Aorta (tissue), 5 donors: ENCODE measurements around the gene DAGLA. TPM values are rescaled to one million over a fixed set of nuclear protein-coding genes. Genes with fewer than 3 reads are reported as not detected.

Experiments used
- ATAC-seq: fragments of 200-7000 bp; cut with Tn5 transposase; one replicate; pipeline ENCODE4 v1.9.1; 2022; ENCODE audit warnings: moderate library complexity; ENCODE audit not compliant: low FRiP score
- DNase-seq, 2 donors: peaks; one replicate each; pipeline ENCODE4 v3.0.0-alpha.2; 2020
- H3K27ac ChIP-seq, 2 donors: one replicate each; pipeline ENCODE4 v1.5.1; 2013; ENCODE audit warnings: low read length in 2 of 2, mild to moderate bottlenecking in 2 of 2, moderate library complexity in 2 of 2, control low read depth in 1 of 2, inconsistent platforms in 1 of 2, low read depth in 1 of 2
- H3K27me3 ChIP-seq, 2 donors: one replicate each; pipeline ENCODE4 v1.6.1; 2013; ENCODE audit warnings: control low read depth in 1 of 2, low read length in 1 of 2, mild to moderate bottlenecking in 1 of 2, moderate library complexity in 1 of 2; ENCODE audit not compliant: insufficient read depth in 2 of 2, control insufficient read depth in 1 of 2
- H3K36me3 ChIP-seq, 2 donors: one replicate each; pipeline ENCODE4 v1.6.1; 2013; ENCODE audit warnings: control low read depth in 1 of 2, low read length in 1 of 2, mild to moderate bottlenecking in 1 of 2; ENCODE audit not compliant: insufficient read depth in 2 of 2, control insufficient read depth in 1 of 2
- H3K4me1 ChIP-seq, 2 donors: one replicate each; pipeline ENCODE4 v1.6.1; 2013; ENCODE audit warnings: low read length in 2 of 2, control low read depth in 1 of 2, mild to moderate bottlenecking in 1 of 2, moderate library complexity in 1 of 2; ENCODE audit not compliant: insufficient read depth in 2 of 2, control insufficient read depth in 1 of 2
- H3K4me3 ChIP-seq, 2 donors: one replicate each; pipeline ENCODE4 v1.5.1; 2013; ENCODE audit warnings: low read length in 2 of 2, control low read depth in 1 of 2, mild to moderate bottlenecking in 1 of 2
- H3K9me3 ChIP-seq: one replicate; pipeline ENCODE4 v1.6.1; 2013; ENCODE audit warnings: mild to moderate bottlenecking, low read length; ENCODE audit not compliant: control insufficient read depth
- WGBS, 2 donors: extraction: QIAGEN DNeasy Blood & Tissue Kit; methylation state at CpG; one replicate each; pipeline ENCODE4 v1.1.7; 2013; 5-methylcytosine and 5-hydroxymethylcytosine counted together
- intact Hi-C, 2 donors: fragments of 100-400 bp; cut with DNase I; formaldehyde crosslinking; loops; one replicate each; pipeline versions ENCODE4 v1.14.2 to v1.15.0; 2022
- polyA plus RNA-seq, 2 donors: library from polyadenylated mRNA; stranded (reverse); fragments of 200-250 nt; gene quantifications; one replicate each; pipeline ENCODE4 v1.2.3, GENCODE V29; 2013
- total RNA-seq, 2 donors: library from RNA; stranded (reverse); fragmentation: NEBNext Ultra II Directional; extraction: Animal tissue kit (Norgen Biotek cat#: 25700); gene quantifications; one replicate each; pipeline ENCODE4 v1.2.1, GENCODE V29; 2021
- donor health status: healthy with polysubstance abuse.
- donor health status: Bipolar disorder and iron deficiency.
- donor health status: DM: no; HTN: no; CAD: no.
- donor health status: DM: no; HTN: no; CAD: no.
- donor health status: DM: yes; HTN: yes; CAD: no.

DAGLA gene
- total and polyA plus RNA-seq, 4 donors, result 0.51 to 3.5 (median 1.0) TPM

DNA sequence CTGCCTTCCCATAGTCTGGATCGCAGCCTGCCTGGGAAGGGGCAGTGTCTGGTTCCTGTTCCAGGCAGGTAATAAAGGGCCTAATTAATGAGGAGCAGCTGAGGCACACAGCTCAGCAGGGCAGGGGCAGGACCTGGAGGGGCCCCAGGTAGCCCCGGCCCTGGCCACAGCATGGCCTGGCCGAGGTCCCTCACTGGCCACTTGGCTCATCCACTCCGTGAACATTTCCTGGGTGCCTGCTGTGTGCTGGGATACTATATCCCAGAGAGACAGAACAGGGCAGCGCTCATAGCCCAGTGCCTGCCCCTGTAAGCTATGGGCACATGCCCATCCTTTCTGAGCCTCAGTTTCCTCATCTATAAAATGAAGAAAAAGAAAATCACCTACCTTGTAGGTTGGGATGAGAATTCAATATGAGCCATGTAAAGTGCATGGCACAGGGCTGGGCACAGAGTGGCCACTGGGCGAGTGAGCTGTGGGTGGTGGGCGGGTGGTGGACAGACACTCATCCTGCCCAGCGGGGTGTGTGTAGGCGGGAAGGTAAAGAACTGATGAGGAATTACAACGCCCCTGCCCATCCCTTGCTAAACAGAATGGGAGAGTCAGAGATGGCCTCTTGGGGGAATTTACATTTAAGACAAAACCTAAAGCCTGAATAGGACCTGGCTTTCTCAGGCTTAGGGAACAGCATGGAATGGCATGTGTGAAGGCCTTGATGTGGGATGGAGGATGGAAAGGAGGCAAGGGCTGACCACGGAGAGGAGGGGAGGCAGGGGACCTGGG is 81.4 kb downstream of the DAGLA start:
- intact Hi-C loops, result no loop called here
- DNase-seq (no peak), ATAC-seq (no peak)
- Histone ChIP-seq H3K4me3 (no peak overlapping the region), H3K36me3 (no peaks in the 10 kb centered on the region), H3K27ac (no peak overlapping the region), H3K4me1 (no peaks in the 10 kb centered on the region), H3K27me3 (no peaks in the 10 kb centered on the region), H3K9me3 (no peaks in the 10 kb centered on the region)
- WGBS, 2 donors, result 87 to 90% methylated on average over 11 of the region's 11 CpGs

GRCh38 chr11:61762223-61762615 is 82.0 kb downstream of the DAGLA start:
- intact Hi-C loops, result no loop called here
- H3K27ac ChIP-seq, result no peak overlapping the region
- H3K36me3 ChIP-seq, result no peaks in the 10 kb centered on the region
- no peak for DNase-seq
- H3K27me3 ChIP-seq, result no peaks in the 10 kb centered on the region
- H3K4me1 ChIP-seq, result no peaks in the 10 kb centered on the region
- ATAC-seq, result no peak
- WGBS, 2 donors, result 71 to 77% methylated on average over 10 of the region's 10 CpGs
- no peaks in the 10 kb centered on the region for H3K9me3 ChIP-seq
- no peak overlapping the region for H3K4me3 ChIP-seq

- WGBS, 2 donors, result 32 to 38% methylated on average over 15 of the region's 15 CpGs
These were observed 82.6 kb downstream of the DAGLA start for GRCh38 chr11:61762798-61763197.

DNA sequence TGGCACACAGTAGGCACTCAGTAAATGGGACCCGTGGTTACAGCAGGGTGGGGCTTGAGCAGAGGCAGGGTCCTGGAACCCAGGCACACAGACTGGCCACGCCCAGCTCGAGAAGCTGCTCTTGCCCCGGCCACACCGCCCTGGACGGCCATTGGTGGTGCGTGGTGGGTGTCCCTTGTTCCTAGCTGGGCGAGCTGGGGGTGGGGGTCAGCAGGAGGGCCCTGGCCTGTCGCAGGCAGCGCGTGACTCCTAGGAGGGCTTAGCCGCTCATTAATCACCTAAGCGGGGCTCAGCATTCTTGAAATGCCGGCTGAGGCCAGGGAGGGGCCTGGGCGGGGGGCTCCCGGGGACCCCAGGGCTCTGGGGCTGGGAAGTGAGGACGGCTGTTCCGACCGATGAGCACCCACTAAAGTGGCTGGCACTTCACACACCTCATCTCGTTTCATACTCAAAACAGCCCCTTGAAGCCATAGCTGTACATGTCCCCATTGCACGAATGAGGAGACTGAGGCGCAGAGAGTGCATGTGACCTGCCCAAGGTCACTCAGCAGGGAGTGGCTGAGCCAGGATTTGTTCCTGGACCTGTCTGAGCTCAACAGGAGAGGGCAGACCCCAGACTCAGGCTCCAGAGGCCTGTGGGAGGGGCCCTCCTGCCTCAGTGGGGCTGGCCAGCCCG is 83.9 kb downstream of the DAGLA start:
- Histone ChIP-seq H3K36me3 (no peaks in the 10 kb centered on the region), H3K9me3 (no peaks in the 10 kb centered on the region), H3K4me1 (no peaks in the 10 kb centered on the region), H3K27me3 (no peaks in the 10 kb centered on the region), H3K27ac (no peak overlapping the region), H3K4me3 (no peak overlapping the region)
- DNase-seq, result no peak
- no peak for ATAC-seq
- 67 to 75% methylated on average over 23 of the region's 23 CpGs for WGBS, 2 donors
- intact Hi-C loops, result no loop called here

More at GRCh38 chr11:61762798-61763197, 82.6 kb downstream of the DAGLA start:
- DNase-seq, result no peak
- no peaks in the 10 kb centered on the region for H3K4me1 ChIP-seq
- H3K27ac ChIP-seq, result no peak overlapping the region
- no peaks in the 10 kb centered on the region for H3K9me3 ChIP-seq
- H3K27me3 ChIP-seq, result no peaks in the 10 kb centered on the region
- H3K4me3 ChIP-seq, result no peak overlapping the region
- no peak for ATAC-seq
- no peaks in the 10 kb centered on the region for H3K36me3 ChIP-seq
- intact Hi-C loops, result no loop called here

GRCh38 chr11:61764606-61765260 is 84.5 kb downstream of the DAGLA start:
- intact Hi-C loops, result no loop called here
- H3K27me3 ChIP-seq, result no peaks in the 10 kb centered on the region
- no peak overlapping the region for H3K4me3 ChIP-seq
- H3K4me1 ChIP-seq, result no peaks in the 10 kb centered on the region
- ATAC-seq, result peak; percentile 20
- DNase-seq, result no peak
- no peaks in the 10 kb centered on the region for H3K9me3 ChIP-seq
- H3K36me3 ChIP-seq, result no peaks in the 10 kb centered on the region
- WGBS, 2 donors, result 54 to 55% methylated on average over 22 of the region's 22 CpGs
- H3K27ac ChIP-seq, result no peak overlapping the region

DNA sequence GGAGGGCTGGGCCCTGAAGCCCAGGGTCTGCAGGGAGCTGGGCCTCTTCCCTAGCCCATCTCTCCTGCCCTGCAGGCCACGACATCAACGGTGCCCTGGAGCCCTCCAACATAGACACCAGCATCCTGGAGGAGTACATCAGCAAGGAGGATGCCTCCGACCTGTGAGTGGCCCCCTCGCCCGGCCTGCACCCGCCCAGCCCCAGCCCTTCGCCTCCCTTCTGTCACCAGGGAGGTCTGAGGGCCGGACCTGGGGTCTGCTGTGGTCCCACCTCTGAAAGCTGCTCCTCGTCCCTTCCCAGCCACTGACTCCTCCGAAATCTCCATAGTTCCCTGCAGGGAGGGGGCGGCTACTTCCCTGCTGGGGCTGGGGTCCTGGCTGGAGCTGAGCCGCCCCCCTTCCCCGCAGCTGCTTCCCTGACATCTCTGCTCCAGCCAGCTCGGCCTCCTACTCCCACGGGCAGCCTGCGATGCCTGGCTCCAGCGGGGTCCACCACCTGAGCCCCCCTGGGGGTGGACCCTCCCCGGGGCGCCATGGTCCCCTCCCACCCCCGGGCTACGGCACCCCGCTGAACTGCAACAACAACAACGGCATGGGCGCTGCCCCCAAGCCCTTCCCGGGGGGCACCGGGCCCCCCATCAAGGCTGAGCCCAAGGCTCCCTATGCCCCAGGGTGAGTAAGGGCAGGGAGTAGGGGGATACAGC is 85.5 kb downstream of the DAGLA start:
- no peaks in the 10 kb centered on the region for H3K9me3 ChIP-seq
- no peaks in the 10 kb centered on the region for H3K4me1 ChIP-seq
- intact Hi-C loops, result no loop called here
- WGBS, 2 donors, result 81 to 84% methylated on average over 24 to 26 of the region's 26 CpGs
- no peak overlapping the region for H3K4me3 ChIP-seq
- no peaks in the 10 kb centered on the region for H3K36me3 ChIP-seq
- no peaks in the 10 kb centered on the region for H3K27me3 ChIP-seq
- DNase-seq, result no peak
- H3K27ac ChIP-seq, result no peak overlapping the region
- no peak for ATAC-seq

DNA sequence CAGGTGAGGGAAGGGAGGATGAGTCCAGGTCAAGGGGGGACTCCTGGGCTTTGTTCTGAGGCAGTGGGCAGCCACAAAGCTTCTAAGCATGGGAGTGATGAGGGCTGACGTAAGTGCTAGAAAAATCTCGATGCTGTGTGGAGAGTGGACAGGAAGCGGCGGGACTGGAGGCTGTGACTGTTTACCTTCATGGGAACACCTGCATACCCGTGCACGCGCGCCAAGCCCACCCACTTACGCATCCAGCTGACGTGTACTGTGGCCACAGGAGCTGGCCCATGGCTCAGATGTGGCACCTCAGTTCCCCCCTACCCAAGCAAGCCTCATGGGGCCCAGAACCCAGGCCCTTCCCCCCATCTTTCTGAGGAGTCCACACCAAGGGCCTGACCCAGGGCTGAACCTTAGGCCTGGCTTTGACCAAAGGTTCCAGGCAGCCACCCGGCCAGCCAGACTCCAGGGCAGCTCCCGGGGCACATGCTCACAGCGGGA is 86.2 kb downstream of the DAGLA start:
- Histone ChIP-seq H3K9me3 (no peaks in the 10 kb centered on the region), H3K27me3 (no peaks in the 10 kb centered on the region), H3K27ac (no peak overlapping the region), H3K36me3 (no peaks in the 10 kb centered on the region), H3K4me3 (no peak overlapping the region), H3K4me1 (no peaks in the 10 kb centered on the region)
- WGBS, 2 donors, result 75 to 84% methylated on average over 13 of the region's 13 CpGs
- ATAC-seq (no peak), DNase-seq (no peak)
- intact Hi-C loops, result no loop called here

DNA sequence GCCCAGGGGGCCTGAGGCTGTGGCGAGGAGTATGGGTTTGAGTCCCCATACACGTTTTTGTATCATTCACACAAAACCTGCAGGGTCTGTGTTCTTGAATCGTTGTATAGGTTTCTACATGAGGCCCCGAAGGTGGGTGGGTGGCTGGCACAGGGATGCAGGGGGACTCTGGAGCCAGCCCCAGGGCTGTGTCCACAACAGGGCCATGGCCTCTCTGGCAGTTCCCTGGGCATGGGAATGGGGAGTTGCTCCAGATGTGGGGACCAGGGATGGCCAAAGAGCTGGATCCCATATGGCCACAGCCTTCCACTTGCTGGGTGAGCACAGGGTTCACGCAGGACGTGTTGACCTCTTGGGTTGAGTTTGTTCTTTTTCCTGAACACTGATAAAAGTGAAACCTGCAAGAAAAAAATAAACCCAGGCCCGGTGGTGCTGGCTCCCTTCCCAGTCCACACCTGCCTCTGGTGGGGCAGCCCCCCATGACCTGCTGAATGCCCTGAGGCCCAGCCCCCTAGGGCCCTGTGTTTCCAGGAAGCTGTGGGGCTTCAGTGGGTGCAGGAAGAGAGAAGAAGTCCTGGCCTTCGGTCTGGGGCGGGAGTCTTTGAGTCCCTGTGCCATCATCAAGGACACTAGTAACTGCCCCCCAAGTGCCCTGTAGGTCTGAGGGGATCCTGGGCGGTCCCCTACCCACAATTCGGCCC is 88.3 kb downstream of the DAGLA start:
- Histone ChIP-seq H3K27ac (no peak overlapping the region), H3K4me3 (no peak overlapping the region), H3K4me1 (no peaks in the 10 kb centered on the region), H3K9me3 (no peaks in the 10 kb centered on the region), H3K27me3 (no peaks in the 10 kb centered on the region), H3K36me3 (no peaks in the 10 kb centered on the region)
- ATAC-seq (no peak), DNase-seq (no peak)
- 78% methylated on average over 11 of the region's 11 CpGs for WGBS, 2 donors
- intact Hi-C loops, result no loop called here
